Endothelial cell (in vitro differentiated cells): ENCODE data around the gene EFEMP2. TPM values are rescaled to one million over a fixed set of nuclear protein-coding genes. Genes with fewer than 3 reads are reported as not detected.

ENCODE experiments used
- DNase-seq: peaks from one replicate; pipeline ENCODE4 v3.0.0; 2021; ENCODE audit warnings: low spot score
- H3K27ac Mint-ChIP-seq: one replicate; pipeline ENCODE4 v1.8.0; 2021; ENCODE audit warnings: mixed read lengths, inconsistent platforms; ENCODE audit not compliant: unreplicated experiment
- H3K27me3 Mint-ChIP-seq: one replicate; pipeline ENCODE4 v1.8.0; 2021; ENCODE audit warnings: mild to moderate bottlenecking, moderate library complexity, mixed read lengths, inconsistent platforms; ENCODE audit not compliant: unreplicated experiment
- H3K36me3 Mint-ChIP-seq: one replicate; pipeline ENCODE4 v1.8.0; 2021; ENCODE audit warnings: mild to moderate bottlenecking, low read depth, mixed read lengths, inconsistent platforms; ENCODE audit not compliant: unreplicated experiment
- H3K4me1 Mint-ChIP-seq: one replicate; pipeline ENCODE4 v1.8.0; 2021; ENCODE audit warnings: mild to moderate bottlenecking, mixed read lengths, inconsistent platforms; ENCODE audit not compliant: unreplicated experiment
- H3K4me3 Mint-ChIP-seq: one replicate; pipeline ENCODE4 v1.8.0; 2021; ENCODE audit warnings: mild to moderate bottlenecking, mixed read lengths, inconsistent platforms; ENCODE audit not compliant: unreplicated experiment
- H3K9me3 Mint-ChIP-seq: one replicate; pipeline ENCODE4 v1.8.0; 2021; ENCODE audit warnings: mixed read lengths, inconsistent platforms; ENCODE audit not compliant: unreplicated experiment
- total RNA-seq: library from RNA; stranded (reverse); fragmentation: NEBNext Ultra II Directional; extraction: Animal tissue kit (Norgen Biotek cat#: 25700); gene quantifications from one replicate; pipeline ENCODE4 v1.2.1, GENCODE V29; 2021; ENCODE audit not compliant: unreplicated experiment
- TF ChIP-seq, protein P1 (sequence below): fragments of 200-600 bp; sonication (generic); IDR thresholded peaks from one replicate; pipeline ENCODE4 v1.5.0; 2021; ENCODE audit warnings: antibody characterized with exemption; ENCODE audit not compliant: unreplicated experiment

The EFEMP2 gene
- total RNA-seq, 1 donor from 2014 or later = 248 TPM

DNA sequence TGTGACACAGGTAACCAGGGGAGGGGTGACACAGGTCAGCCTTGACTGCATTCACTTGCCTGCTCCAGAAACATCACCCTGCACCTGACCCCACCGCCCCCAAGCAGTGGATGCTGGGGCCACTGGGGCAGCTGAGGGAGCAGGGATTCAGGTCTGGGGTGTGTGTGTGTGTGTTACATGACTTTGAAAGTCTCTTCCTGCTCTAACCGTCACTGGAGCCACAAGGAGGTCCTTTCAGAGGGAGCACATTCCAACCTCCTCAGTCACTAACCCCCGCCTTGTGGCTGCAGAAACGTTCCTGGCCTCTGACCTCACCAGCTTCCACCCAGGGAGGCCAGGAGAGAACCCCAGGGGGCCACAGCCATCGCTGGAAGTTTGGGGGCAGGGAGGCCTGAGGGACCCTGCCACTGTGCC is 30.5 kb upstream of the EFEMP2 start:
- H3K4me3 Mint-ChIP-seq = no peak overlapping the region
- TF ChIP-seq, protein P1, sequence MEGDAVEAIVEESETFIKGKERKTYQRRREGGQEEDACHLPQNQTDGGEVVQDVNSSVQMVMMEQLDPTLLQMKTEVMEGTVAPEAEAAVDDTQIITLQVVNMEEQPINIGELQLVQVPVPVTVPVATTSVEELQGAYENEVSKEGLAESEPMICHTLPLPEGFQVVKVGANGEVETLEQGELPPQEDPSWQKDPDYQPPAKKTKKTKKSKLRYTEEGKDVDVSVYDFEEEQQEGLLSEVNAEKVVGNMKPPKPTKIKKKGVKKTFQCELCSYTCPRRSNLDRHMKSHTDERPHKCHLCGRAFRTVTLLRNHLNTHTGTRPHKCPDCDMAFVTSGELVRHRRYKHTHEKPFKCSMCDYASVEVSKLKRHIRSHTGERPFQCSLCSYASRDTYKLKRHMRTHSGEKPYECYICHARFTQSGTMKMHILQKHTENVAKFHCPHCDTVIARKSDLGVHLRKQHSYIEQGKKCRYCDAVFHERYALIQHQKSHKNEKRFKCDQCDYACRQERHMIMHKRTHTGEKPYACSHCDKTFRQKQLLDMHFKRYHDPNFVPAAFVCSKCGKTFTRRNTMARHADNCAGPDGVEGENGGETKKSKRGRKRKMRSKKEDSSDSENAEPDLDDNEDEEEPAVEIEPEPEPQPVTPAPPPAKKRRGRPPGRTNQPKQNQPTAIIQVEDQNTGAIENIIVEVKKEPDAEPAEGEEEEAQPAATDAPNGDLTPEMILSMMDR = no peak
- no peaks in the 10 kb centered on the region for H3K36me3 Mint-ChIP-seq
- no peak overlapping the region for H3K27ac Mint-ChIP-seq
- DNase-seq = no peak
- H3K27me3 Mint-ChIP-seq = peaks cover 18% of the 10 kb centered on the region
- H3K4me1 Mint-ChIP-seq = peaks cover 3% of the 10 kb centered on the region
- no peaks in the 10 kb centered on the region for H3K9me3 Mint-ChIP-seq

DNA sequence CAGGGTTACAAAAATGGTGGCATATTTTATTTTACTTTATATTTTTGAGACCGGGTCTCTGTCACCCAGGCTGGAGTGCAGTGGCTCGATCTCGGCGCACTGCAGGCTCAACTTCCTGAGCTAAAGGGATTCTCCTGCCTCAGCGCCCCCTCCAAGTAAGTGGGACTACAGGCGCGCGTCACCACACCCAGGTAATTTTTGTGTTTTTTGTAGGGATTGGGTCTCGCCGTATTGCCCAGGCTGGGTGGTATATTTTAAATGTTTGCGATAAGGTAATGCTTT is 28.2 kb upstream of the EFEMP2 start:
- no peak overlapping the region for H3K27ac Mint-ChIP-seq
- H3K4me3 Mint-ChIP-seq = no peak overlapping the region

DNA sequence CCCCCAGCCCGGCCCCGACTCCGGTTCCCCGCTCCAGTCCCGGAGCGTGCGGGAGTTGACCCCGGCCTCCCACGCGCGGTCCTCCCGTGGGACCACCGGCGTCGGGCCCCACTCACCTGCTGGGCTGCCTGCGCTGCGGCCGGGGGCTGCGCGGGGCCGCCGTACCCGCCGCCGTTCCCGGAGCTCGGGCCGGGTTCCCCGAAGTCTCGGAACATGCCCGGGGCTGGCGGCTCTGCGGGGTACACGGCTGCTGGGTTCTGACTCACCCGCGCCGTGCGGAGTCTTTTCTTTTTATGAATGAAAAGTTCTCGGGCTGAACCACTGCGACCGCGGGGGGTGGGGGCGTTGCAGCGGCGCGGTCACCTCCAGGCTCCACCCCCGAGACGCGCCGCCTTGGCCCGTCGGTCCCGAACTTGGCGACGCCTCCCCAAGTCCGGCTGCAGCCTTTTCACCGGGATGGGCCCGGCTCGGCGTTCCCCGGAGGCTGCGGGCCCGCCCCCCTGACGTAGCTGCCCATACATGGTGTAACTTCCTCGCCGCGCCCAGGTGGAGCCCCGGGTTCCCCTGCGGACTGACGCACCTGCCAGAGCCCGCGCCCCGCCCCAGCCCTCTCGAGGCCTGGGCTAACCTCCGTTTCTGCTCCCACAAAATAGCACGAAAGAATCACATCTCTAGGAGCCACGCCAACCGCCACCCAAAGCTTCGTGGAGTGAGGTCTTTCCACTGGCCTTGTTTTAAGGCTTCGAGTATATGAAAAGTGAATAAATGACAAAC is 27.7 kb upstream of the EFEMP2 start, which contains the start of gene FOSL1:
TSS of gene FOSL1 (minus strand) at position 264 of the 774 bp plus-strand sequence. CDS start at position 215, 49 bp downstream.
- Mint-ChIP-seq H3K4me1 (peaks cover 3% of the 10 kb centered on the region), H3K9me3 (no peaks in the 10 kb centered on the region), H3K27ac (no peak within 1 kb of the TSS), H3K4me3 (peak within 1 kb of the TSS; percentile 42), H3K36me3 (no peaks in the 10 kb centered on the region), H3K27me3 (peaks cover 18% of the 10 kb centered on the region)
- peak; percentile 46 for DNase-seq
- TF ChIP-seq, protein P1 = no peak

More for the DNA sequence above, 28.2 kb upstream of the EFEMP2 start:
- TF ChIP-seq, protein P1 = no peak
- DNase-seq = no peak
- no peaks in the 10 kb centered on the region for H3K9me3 Mint-ChIP-seq
- no peaks in the 10 kb centered on the region for H3K36me3 Mint-ChIP-seq
- peaks cover 3% of the 10 kb centered on the region for H3K4me1 Mint-ChIP-seq
- H3K27me3 Mint-ChIP-seq = peaks cover 17% of the 10 kb centered on the region

DNA sequence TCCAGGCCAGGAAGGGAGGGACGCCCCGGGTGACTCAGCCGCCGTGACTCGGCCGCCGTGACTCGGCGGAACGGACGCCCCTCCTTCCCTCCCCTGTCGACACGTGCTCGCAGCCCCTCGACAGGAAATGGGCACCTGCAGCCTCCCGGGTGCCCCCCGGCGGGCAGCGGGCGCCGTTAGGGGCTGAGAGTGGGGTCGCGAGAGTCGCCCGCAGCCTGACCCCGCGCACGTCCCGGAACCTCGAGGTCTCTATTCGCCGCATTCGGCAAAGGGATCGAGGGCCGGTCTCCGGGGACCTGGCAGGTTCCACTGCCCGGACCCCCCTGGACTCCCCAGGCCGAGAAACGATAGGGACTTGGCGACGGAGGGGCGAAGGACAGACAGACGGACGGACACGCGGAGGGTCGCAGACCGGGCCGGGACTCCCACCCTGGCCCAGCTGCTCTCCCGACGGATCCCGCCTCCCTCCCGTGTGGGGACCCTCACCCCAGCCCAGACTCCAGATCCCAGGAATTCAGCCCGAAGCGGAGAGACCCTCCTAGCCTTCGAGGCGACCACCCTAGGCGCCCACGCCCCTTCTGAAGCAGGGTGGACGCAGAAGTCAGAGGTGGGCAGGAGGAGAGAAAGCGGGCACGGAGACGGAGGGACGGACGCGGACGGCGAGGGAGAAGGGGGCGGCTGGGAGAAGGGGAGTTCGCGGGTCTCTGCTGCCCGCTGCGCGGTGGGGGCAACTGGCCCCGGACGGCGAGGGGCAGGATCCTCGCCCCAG is 26.9 kb upstream of the EFEMP2 start:
- DNase-seq = peak; percentile 49
- Mint-ChIP-seq H3K27ac (no peak overlapping the region), H3K9me3 (no peaks in the 10 kb centered on the region), H3K4me1 (peaks cover 3% of the 10 kb centered on the region), H3K36me3 (no peaks in the 10 kb centered on the region), H3K4me3 (peak overlapping the region; percentile 42), H3K27me3 (peaks cover 20% of the 10 kb centered on the region)
- TF ChIP-seq, protein P1 = no peak
